GM18526 (cell line): ENCODE results near the gene KLHDC4.

Source experiments
- POLR2A ChIP-seq: IDR thresholded peaks from 3 replicates; pipeline ENCODE4 v1.6.1; 2011; ENCODE audit not compliant: insufficient read length; ENCODE audit errors: extremely low read depth

The KLHDC4 gene

GRCh38 chr16:87667443-87667842 lies 98.3 kb downstream of the KLHDC4 start:
- no peak for TF ChIP-seq POLR2A

DNA sequence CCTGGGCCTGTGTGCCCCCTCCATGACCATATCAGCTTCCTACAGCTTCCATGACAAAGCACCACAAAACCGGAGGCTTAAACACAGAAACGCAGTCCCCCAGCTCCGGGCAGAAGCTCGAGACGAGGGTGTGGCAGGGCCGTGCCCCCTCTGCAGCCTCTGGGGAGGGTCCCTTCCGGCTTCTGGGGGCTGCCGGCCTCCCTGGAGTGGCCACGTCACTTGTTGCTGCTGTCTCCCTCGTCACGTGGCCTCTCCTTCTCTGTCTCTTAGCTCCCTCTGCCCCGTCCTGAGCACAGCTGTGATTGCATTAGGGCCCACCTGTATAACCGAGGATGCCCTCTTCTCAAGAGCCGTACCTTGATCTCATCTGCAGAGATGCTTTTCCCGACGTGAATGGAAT lies 98.9 kb downstream of the KLHDC4 start:
- no peak for TF ChIP-seq POLR2A

- TF ChIP-seq POLR2A, result no peak
Observed at GRCh38 chr16:87665193-87665592, 100.6 kb downstream of the KLHDC4 start.

DNA sequence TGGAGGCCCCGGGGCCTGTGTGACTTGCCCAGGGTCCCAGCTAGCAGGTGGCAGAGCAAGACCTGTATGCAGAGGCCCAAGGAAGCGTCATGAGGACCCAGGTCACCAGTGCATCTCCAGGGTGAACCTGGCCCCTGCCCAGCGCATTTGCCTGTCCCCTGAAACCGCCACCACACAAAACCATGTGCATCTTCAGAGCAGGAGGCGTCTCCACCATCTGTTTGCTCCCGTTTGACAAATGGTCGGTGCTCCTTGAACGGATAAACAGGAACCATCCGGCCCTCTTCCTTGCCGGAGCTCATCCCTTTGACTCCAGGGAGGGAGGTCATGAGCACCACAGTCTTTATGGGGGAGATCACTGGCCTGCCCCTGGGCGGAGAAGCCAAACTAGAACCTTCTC lies 101.0 kb downstream of the KLHDC4 start:
- no peak for TF ChIP-seq POLR2A

- no peak for TF ChIP-seq POLR2A
Observed at GRCh38 chr16:87662254-87663204, 103.3 kb downstream of the KLHDC4 start.

DNA sequence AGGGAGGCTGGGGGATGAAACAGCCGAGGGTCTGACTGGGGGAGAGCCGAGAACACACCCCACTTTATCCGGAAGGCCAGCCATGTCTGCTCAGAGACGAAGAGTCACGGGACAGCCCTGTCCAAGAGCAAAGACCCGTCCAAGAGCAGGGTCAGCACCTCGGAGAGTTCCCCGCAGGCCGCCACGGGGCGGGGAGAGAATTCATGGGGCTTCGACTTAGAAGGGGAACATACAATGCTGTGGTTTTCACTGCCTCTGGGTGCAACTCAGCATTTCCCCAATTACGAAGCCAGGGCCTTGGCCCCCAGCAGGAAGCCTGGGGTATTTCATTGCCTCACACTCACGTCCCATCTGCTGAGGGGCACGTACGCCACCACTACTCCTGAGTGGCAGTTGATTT lies 104.2 kb downstream of the KLHDC4 start:
- TF ChIP-seq POLR2A, result no peak

DNA sequence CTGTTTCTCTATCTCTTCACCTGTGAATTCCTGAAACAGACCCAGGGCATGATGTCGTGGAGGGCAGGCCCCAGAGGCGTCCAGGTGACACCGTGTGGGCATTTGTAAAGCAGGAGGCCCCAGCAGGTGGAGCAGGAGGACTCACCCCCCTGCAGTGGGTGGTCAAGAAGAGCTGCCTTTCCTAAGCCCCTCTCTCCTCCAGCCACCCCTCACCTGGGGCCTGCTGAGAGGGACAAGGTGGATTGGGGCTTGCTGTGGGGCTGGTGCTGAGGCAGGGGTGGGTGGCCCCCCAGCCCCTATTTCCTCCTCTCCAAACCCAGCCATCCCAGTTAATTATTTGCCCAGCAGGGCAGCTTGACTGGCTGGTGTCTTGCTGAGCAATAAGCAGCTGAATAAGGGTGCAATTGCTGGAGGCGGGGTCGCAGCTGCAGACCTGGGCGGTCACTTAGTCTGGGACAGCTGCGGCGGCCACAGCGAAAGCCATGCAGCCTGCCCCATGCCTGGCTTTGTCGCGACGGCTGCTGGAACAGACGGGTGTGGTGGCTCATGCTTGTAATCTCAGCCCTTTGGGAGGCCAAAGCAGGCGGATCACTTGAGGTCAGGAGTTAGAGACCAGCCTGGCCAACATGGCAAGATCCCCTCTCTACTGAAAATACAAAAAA lies 107.1 kb downstream of the KLHDC4 start:
- no peak for TF ChIP-seq POLR2A
